Activated CD4-positive, alpha-beta T cell treated with anti-CD3 and anti-CD28 coated beads for 36 hours (primary cell): Measurements from ENCODE around the gene ADCY2. TPM values are rescaled to one million over a fixed set of nuclear protein-coding genes. Genes with fewer than 3 reads are reported as not detected.
A peak's percentile ranks its signal among the peaks of the same experiment; 100 is the strongest.

Experiments
- ATAC-seq: fragments of 200-7000 bp; cut with Tn5 transposase; one replicate; pipeline ENCODE4 v1.10.0; 2021; ENCODE audit warnings: mild to moderate bottlenecking, moderate library complexity
- CTCF ChIA-PET: fragments of 350-600 bp; sonication (Branson Sonifier 250); formaldehyde crosslinking; loops from one replicate; lab custom pipeline; 2021; ENCODE audit warnings: antibody characterized with exemption; lab: Charles Lee
- POLR2A ChIA-PET: fragments of 350-600 bp; sonication (Branson Sonifier 250); formaldehyde crosslinking; loops from one replicate; lab custom pipeline; 2021; ENCODE audit warnings: antibody characterized with exemption, inconsistent platforms; lab: Charles Lee
- DNase-seq: peaks from one replicate; pipeline ENCODE4 v3.0.0-alpha.2; 2020
- H3K27ac Mint-ChIP-seq: one replicate; pipeline ENCODE4 v1.8.0; 2021; ENCODE audit warnings: mixed read lengths
- H3K27me3 Mint-ChIP-seq: one replicate; pipeline ENCODE4 v1.8.0; 2021; ENCODE audit warnings: mixed read lengths
- H3K36me3 Mint-ChIP-seq: one replicate; pipeline ENCODE4 v1.8.0; 2021; ENCODE audit warnings: low read depth, mixed read lengths
- H3K4me1 Mint-ChIP-seq: one replicate; pipeline ENCODE4 v1.8.0; 2021; ENCODE audit warnings: mixed read lengths
- H3K4me3 Mint-ChIP-seq: one replicate; pipeline ENCODE4 v1.8.0; 2021; ENCODE audit warnings: mild to moderate bottlenecking, moderate library complexity, mixed read lengths
- H3K9me3 Mint-ChIP-seq: one replicate; pipeline ENCODE4 v1.8.0; 2021; ENCODE audit warnings: low read depth, mixed read lengths
- intact Hi-C, 2 experiments: fragments of 100-400 bp; cut with DNase I in 1 of 2; cut with micrococcal nuclease in 1 of 2; formaldehyde crosslinking; loops; one replicate each; pipeline versions ENCODE4 v1.14.2 to v1.15.1; 2022 to 2024; cut with DNase I, micrococcal nuclease
- total RNA-seq, 2 experiments: library from RNA; stranded (reverse); gene quantifications; one replicate each; pipeline ENCODE4 v1.2.3, GENCODE V29; 2021

The ADCY2 gene
- total RNA-seq, 2 experiments from 2014 or later = not detected

- peak; percentile 14 for DNase-seq
Observed at GRCh38 chr5:7779019-7780005, 383.4 kb downstream of the ADCY2 start.

GRCh38 chr5:7781899-7782298 lies 386.0 kb downstream of the ADCY2 start:
- POLR2A ChIA-PET = no interaction called here
- H3K4me1 Mint-ChIP-seq = peaks cover 11% of the 10 kb centered on the region

More at GRCh38 chr5:7779019-7780005, 383.4 kb downstream of the ADCY2 start:
- CTCF ChIA-PET = interaction anchor here (1.0 kb wide), 1 partner anchor 35 kb away, joined by 3 read pairs; no protein-coding TSS in a partner anchor
- Mint-ChIP-seq H3K27me3 (peaks cover 54% of the 10 kb centered on the region), H3K27ac (no peak overlapping the region), H3K9me3 (no peaks in the 10 kb centered on the region), H3K36me3 (no peaks in the 10 kb centered on the region), H3K4me1 (peaks cover 11% of the 10 kb centered on the region), H3K4me3 (no peak overlapping the region)
- peak; percentile 39 for ATAC-seq
- intact Hi-C loops = no loop called here
- POLR2A ChIA-PET = no interaction called here

GRCh38 chr5:7784683-7785380 lies 388.9 kb downstream of the ADCY2 start:
- Mint-ChIP-seq H3K4me3 (no peak overlapping the region), H3K36me3 (no peaks in the 10 kb centered on the region), H3K4me1 (peaks cover under 1% of the 10 kb centered on the region), H3K27me3 (peaks cover 43% of the 10 kb centered on the region), H3K27ac (no peak overlapping the region), H3K9me3 (no peaks in the 10 kb centered on the region)
- ATAC-seq (no peak), DNase-seq (no peak)
- POLR2A ChIA-PET = no interaction called here
- CTCF ChIA-PET = no interaction called here
- intact Hi-C loops = no loop called here

More at GRCh38 chr5:7781899-7782298, 386.0 kb downstream of the ADCY2 start:
- DNase-seq = no peak
- H3K27me3 Mint-ChIP-seq = peaks cover 57% of the 10 kb centered on the region
- ATAC-seq = no peak
- no peak overlapping the region for H3K4me3 Mint-ChIP-seq
- no peaks in the 10 kb centered on the region for H3K9me3 Mint-ChIP-seq
- no peaks in the 10 kb centered on the region for H3K36me3 Mint-ChIP-seq
- no peak overlapping the region for H3K27ac Mint-ChIP-seq
- CTCF ChIA-PET = interaction anchor here (0.6 kb wide), 1 partner anchor 36 kb away, joined by 3 read pairs; no protein-coding TSS in a partner anchor
- intact Hi-C loops = no loop called here

- no peak for DNase-seq
- ChIA-PET POLR2A (no interaction called here), CTCF (no interaction called here)
- ATAC-seq = no peak
- Mint-ChIP-seq H3K4me1 (no peaks in the 10 kb centered on the region), H3K4me3 (no peak overlapping the region), H3K27me3 (peaks cover 25% of the 10 kb centered on the region), H3K9me3 (no peaks in the 10 kb centered on the region), H3K27ac (no peak overlapping the region), H3K36me3 (no peaks in the 10 kb centered on the region)
- intact Hi-C loops = no loop called here
Observed at GRCh38 chr5:7787770-7788169, 391.8 kb downstream of the ADCY2 start.

GRCh38 chr5:7789567-7789966 lies 393.6 kb downstream of the ADCY2 start:
- ChIA-PET CTCF (no interaction called here), POLR2A (no interaction called here)
- no peaks in the 10 kb centered on the region for H3K4me1 Mint-ChIP-seq
- H3K27ac Mint-ChIP-seq = no peak overlapping the region
- ATAC-seq = no peak
- peaks cover 21% of the 10 kb centered on the region for H3K27me3 Mint-ChIP-seq
- no peaks in the 10 kb centered on the region for H3K36me3 Mint-ChIP-seq
- intact Hi-C loops = no loop called here
- H3K4me3 Mint-ChIP-seq = no peak overlapping the region
- DNase-seq = no peak
- no peaks in the 10 kb centered on the region for H3K9me3 Mint-ChIP-seq

GRCh38 chr5:7793895-7794294 lies 398.0 kb downstream of the ADCY2 start:
- intact Hi-C loops = no loop called here
- ATAC-seq (no peak), DNase-seq (no peak)
- CTCF ChIA-PET = no interaction called here
- POLR2A ChIA-PET = no interaction called here
- Mint-ChIP-seq H3K27ac (no peak overlapping the region), H3K4me3 (no peak overlapping the region), H3K4me1 (no peaks in the 10 kb centered on the region), H3K27me3 (peaks cover 12% of the 10 kb centered on the region), H3K36me3 (no peaks in the 10 kb centered on the region), H3K9me3 (no peaks in the 10 kb centered on the region)

- ChIA-PET CTCF (no interaction called here), POLR2A (no interaction called here)
- Mint-ChIP-seq H3K9me3 (no peaks in the 10 kb centered on the region), H3K27ac (no peak overlapping the region), H3K4me3 (no peak overlapping the region), H3K4me1 (no peaks in the 10 kb centered on the region), H3K27me3 (peaks cover 14% of the 10 kb centered on the region), H3K36me3 (no peaks in the 10 kb centered on the region)
- ATAC-seq (no peak), DNase-seq (no peak)
- intact Hi-C loops = no loop called here
Observed at GRCh38 chr5:7794311-7794710, 398.4 kb downstream of the ADCY2 start.

- Mint-ChIP-seq H3K4me1 (no peaks in the 10 kb centered on the region), H3K9me3 (no peaks in the 10 kb centered on the region), H3K27me3 (peaks cover 14% of the 10 kb centered on the region), H3K36me3 (no peaks in the 10 kb centered on the region), H3K4me3 (no peak overlapping the region), H3K27ac (no peak overlapping the region)
- no peak for ATAC-seq
- ChIA-PET CTCF (no interaction called here), POLR2A (no interaction called here)
- DNase-seq = no peak
- intact Hi-C loops = no loop called here
Observed at GRCh38 chr5:7794823-7795222, 398.9 kb downstream of the ADCY2 start.

GRCh38 chr5:7795306-7795705 lies 399.4 kb downstream of the ADCY2 start:
- H3K27ac Mint-ChIP-seq = no peak overlapping the region
- POLR2A ChIA-PET = no interaction called here
- H3K4me3 Mint-ChIP-seq = no peak overlapping the region
- no peaks in the 10 kb centered on the region for H3K36me3 Mint-ChIP-seq
- no peaks in the 10 kb centered on the region for H3K9me3 Mint-ChIP-seq
- CTCF ChIA-PET = no interaction called here
- peaks cover 11% of the 10 kb centered on the region for H3K27me3 Mint-ChIP-seq
- intact Hi-C loops = no loop called here
- no peak for DNase-seq
- ATAC-seq = no peak
- no peaks in the 10 kb centered on the region for H3K4me1 Mint-ChIP-seq

- H3K4me1 Mint-ChIP-seq = no peaks in the 10 kb centered on the region
- peaks cover 13% of the 10 kb centered on the region for H3K27me3 Mint-ChIP-seq
- ChIA-PET POLR2A (no interaction called here), CTCF (no interaction called here)
- no peaks in the 10 kb centered on the region for H3K9me3 Mint-ChIP-seq
- no peak overlapping the region for H3K27ac Mint-ChIP-seq
- no peaks in the 10 kb centered on the region for H3K36me3 Mint-ChIP-seq
- H3K4me3 Mint-ChIP-seq = no peak overlapping the region
- ATAC-seq (no peak), DNase-seq (no peak)
- intact Hi-C loops = no loop called here
Observed at GRCh38 chr5:7801891-7802614, 406.1 kb downstream of the ADCY2 start.

- CTCF ChIA-PET = no interaction called here
- POLR2A ChIA-PET = no interaction called here
- no peaks in the 10 kb centered on the region for H3K4me1 Mint-ChIP-seq
- intact Hi-C loops = no loop called here
- no peak for DNase-seq
- H3K27me3 Mint-ChIP-seq = peaks cover 8% of the 10 kb centered on the region
- no peak overlapping the region for H3K27ac Mint-ChIP-seq
- no peaks in the 10 kb centered on the region for H3K9me3 Mint-ChIP-seq
- no peaks in the 10 kb centered on the region for H3K36me3 Mint-ChIP-seq
- ATAC-seq = no peak
- H3K4me3 Mint-ChIP-seq = no peak overlapping the region
Observed at GRCh38 chr5:7802855-7803254, 406.9 kb downstream of the ADCY2 start.
